GM18511 (cell line): Measurements from ENCODE around the gene PYGL.
"Not testable (repeated sequence)": the region's sequence is repeated elsewhere in the genome, so short reads cannot be mapped to it uniquely, and the experiment has no call there.

Experiments used
- ATAC-seq: cut with Tn5 transposase; IDR thresholded peaks from one replicate; pipeline ENCODE4 v1.9.1; 2021; ENCODE audit warnings: mild to moderate bottlenecking, moderate library complexity; ENCODE audit not compliant: unreplicated experiment

Gene PYGL

DNA sequence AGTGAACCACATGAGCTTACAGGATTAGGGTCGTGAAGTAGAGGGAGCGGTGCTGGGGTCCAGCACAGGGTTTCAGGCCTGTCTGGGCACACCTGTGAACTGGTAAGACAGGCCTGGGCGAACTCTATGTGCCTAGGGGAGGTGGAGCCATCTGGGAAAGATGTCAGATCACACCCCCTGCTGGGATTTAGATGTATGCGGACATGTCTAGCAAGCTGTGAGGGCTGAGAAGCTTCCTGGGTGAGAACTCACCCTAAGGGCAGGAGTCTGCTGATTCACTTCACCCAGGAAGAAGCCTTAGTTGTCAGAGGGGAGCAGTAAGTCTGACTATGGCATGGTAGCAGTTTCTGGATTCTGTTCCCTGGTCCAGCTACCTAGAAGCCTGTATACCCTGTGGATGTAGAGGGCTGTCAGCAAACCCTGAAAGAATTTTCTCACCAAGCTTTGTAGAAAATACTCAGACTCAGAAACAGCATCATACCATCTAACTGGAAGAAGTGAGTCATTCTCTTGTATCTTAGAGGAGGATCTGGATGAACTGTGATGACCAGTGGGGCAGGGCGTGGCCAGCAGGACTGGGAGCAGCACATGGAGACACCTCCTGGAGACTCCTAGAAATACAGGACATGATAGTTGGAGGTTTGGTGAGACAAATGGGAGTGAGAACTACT lies 11.2 kb upstream of the PYGL start:
- no peak for ATAC-seq

DNA sequence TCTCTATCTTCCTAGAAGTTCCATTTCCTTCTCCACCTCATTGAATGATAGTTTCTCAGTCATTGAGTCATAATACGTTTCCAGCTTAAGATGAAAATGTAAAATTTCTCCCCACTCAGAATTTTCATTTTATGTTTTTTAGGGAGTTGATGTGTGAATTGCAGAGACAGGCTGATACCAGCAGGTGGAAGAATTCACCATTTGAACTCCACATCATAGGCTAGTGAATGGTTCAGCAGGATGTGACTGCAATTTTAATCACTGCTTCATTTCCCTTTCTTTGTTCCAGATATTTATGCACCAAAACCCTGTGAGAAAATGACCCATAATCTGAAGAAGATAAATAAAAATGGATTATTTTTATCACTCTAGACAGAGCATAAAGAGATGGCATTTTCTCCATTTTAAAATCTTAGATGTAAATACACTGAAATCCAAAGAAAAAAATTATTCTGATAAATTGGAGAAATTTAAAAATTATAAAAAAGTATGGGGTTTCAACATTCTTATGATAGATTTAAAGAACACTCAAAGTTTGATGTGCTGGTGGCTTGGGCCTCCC lies 10.6 kb upstream of the PYGL start:
- no peak for ATAC-seq

DNA sequence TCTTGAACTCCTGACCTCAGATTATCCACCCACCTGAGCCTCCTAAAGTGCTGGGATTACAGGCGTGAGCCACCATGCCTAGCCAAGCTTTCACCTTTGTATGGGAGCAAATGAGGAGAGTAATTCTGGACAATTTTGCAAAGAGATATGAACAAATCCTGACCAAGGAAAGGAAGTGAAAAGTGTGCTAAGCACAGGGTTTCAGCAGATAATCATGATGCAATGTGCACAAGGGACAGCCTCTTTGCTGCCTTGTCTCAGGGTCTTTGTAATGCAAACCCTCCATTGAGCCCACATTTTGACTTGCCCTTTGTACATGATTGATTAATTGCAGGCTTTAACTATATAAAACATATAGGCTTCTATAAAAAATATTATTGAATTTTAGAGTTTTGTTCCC lies 9.2 kb upstream of the PYGL start:
- ATAC-seq: no peak

DNA sequence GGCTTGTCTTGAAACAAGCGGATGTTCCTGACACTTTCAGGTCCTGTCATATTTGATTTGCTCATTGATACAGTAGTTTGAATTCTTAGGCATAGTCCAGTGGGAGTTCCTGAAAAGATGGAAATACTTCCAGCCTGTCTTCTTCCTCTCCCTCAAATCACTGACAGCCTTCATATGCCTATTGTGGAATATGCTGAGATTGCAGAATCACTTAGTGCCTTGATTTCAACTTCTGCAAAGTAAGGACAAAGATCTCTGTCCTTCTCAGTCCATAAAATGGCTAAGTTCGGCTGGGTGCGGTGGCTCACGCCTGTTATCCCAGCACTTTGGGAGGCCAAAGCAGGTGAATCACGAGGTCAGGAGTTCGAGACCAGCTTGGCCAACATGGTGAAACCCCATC lies 6.7 kb upstream of the PYGL start:
- no peak for ATAC-seq

DNA sequence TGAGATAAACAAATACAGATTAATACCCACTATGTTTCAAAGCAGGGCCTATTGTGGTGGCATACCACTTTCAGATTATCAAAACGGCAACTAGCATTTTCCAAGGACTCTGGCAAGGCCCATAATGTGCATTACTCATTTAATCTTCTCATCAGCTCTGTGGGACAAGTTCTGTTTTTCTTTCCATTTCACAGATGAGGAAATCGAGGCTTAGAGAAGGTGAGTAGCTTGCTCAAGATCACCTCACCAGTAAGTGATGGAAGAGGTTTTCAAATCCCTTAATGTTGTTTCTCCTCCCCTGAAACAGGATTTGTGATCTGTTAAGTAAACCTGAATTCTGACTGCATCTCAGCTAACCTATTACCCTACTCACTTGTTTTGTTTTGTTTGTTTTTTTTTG lies 3.9 kb upstream of the PYGL start:
- ATAC-seq: no peak

DNA sequence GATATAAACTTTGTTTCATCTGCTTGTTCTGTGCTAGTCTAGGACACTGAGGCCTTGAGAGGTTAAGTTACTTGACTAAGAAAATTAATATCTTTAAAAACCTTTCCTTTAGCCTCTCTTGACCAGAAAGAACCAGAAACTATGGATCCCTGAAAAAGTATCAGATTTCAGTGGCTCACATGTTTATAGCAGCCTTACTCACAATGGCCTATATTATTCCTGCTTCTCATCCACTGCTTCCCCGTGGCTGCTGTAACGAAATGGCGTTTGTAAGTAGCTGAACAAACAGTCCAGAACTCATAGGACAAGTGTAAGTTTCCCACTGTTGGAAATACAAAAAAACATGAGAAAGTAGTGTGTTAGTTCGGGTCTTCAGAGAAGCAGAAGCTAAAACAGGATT lies 3.2 kb upstream of the PYGL start:
- no peak for ATAC-seq

DNA sequence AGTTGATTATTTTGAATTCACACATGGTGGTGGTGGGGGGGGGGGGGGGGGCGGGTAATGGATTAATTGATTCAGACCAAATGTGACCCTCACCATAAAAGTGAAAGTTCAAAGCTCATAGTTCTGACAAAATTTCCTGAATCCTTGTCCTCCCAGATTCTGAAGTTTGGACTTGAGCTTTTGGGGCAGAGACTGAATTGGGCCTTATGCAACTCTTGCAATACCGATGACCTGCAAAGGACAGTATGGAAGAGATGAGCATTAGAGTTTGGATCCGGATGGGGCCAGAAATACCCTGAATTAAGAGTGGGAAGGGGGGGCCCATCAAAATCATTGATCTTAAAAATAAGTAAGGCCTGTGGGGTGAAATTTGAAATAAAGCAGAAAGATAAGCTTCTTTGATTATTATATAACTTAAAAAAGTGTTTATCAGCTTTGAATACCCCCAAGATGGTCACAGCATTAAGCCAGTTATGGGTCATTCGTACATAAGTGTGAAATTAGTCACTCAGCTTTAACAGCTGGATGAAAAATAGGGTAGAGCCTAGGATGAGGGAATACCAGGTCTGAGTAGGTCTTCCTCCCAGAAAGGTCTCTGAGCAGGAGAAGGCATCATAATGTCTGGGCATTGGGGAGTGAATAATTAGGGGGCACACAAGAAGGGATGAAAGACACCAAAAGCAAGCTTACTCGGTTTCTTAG lies 2.1 kb upstream of the PYGL start:
- ATAC-seq: no peak

GRCh38 chr14:50944647-50945413 lies 547 bp upstream of the PYGL start:
- ATAC-seq: peak; percentile 22

GRCh38 chr14:50943261-50943942 lies 881 bp downstream of the PYGL start:
- ATAC-seq: no peak

GRCh38 chr14:50941638-50942037 lies 2.6 kb downstream of the PYGL start:
- ATAC-seq: not testable (repeated sequence)

DNA sequence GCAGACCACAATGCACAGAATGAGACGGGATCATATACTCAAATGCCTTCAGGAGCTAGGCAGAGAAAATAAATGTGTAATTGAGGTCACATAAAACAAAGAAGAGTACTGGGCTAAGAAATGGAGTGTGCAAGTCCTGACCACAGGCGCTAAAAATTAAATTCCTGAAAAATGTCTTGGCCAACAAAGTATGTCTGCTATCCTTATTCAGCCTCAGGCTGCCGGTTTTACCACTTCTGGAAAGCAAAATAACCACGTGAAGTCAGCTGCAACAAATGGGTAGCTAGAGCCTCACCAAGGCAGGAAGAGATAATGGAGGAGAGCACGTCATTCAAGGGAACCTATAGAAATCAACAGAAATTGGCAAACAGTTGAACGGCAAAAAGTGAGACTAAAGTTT lies 3.1 kb downstream of the PYGL start:
- no peak for ATAC-seq

- no peak for ATAC-seq
These were observed 6.5 kb downstream of the PYGL start for GRCh38 chr14:50937800-50938199.

- no peak for ATAC-seq
These were observed 7.0 kb downstream of the PYGL start for GRCh38 chr14:50937325-50937724.

DNA sequence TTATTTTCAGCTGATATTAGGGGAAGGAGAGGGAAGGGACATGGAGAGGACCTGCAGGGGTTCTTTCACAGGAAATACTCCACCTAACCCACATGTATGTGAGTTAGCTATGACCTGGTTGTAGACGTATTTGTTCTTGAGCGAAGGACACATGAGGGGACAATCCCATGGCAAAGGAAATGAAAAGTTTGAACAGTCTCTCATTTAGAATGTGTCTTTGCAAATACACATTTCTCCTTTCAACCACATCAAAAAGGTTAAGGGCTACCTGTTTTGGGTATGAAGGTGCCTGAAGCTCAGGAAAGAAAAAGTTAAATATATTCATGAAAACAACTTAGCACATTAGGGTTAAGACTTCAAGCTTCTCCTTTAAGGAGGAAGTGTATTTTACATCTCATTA lies 7.4 kb downstream of the PYGL start:
- ATAC-seq: no peak

DNA sequence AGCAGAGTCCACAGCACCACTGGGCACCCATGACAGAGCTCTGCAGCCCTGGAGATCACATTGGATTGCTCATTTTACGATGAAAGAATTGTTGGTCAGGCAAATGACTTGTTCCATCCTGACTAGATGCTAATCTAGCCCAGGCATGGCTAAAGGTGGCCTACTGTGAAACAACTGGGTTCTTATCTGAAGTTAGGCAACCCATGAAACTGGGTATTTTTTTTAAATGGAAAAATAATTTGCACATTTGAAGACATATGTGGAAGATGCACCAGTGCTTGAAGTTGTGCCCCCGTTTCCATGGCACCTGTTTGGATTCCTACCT lies 8.3 kb downstream of the PYGL start:
- ATAC-seq: no peak

DNA sequence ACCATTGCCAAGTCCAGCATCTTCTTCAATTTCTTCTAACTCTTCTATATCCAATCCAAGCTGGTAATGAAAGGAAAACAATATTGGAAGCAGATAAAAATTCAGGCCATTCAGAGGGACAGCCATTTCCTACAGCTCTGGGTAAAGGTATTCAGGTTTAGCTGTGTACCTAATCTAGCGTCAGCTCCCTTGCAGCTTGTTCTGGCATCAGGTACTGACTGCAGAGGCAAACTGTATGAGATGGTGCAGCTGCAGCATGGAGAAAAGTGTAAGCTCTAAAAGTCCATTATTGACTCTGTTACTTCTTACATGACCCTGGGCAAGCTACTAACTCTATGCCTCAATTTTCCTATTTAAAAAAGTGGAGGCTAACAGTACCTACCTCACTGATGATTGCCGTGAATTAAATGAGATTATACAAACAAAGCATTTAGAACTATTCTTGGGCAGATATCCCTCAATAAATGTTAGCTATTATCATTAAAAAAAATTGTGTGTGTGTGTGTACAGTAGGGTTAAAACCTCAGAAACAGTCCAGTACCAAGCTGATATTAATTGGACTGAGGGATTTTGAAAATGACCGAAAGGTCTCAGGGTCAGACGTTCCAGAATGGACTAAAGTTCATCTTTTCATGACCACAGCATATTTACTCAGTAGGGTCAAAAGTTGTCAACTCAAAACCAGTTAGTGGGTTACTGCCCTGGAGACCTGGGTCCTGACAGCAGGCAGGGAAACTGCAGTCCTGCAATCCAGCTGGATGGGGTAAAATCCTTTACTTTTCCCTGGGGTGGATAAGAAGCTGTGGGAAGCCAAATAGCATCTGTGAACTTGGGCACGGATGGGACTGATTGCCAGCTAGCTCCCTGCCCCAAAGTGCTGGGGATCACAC lies 8.9 kb downstream of the PYGL start:
- ATAC-seq: no peak

- ATAC-seq: no peak
These were observed 11.4 kb downstream of the PYGL start for GRCh38 chr14:50932592-50933495.

DNA sequence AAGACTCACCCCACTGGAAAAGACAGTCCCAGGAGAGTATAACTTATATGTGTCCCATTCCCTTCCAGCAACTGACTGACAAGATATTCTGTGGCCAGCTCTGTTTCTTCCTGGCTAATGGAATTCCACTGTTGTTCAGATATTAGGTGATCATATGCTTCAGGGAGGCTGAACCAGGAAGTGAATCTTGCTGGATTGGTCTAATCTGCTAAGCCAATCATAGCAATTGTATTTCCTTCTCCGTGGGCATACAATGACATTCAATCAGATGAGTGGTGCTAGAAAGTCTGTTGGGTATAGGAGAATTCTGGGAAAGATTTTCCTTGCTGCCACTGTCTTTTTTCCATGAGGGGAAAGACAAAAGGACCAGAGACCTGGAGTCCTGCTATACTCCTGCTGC lies 12.1 kb downstream of the PYGL start:
- ATAC-seq: no peak

DNA sequence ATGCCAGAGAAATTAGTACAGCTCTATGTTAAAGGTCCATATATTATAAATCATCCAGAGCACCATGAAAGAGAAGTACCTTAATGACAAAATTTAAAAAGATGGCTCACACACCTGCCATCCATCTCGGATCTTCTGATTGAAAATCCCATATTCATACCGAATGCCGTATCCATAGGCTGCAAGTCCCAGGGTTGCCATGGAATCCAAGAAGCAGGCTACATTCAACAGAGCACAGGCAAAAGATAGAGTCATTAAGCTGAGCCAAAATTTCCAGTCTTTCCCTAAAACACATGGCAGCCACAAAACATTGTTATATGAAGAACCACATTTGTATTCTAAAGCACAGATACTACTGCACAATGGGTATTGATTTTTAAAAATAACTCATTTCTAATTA lies 12.7 kb downstream of the PYGL start:
- no peak for ATAC-seq
